MM.1S (cell line): ENCODE data around the gene ANKUB1.

Experiments used
- DNase-seq: peaks from one replicate; pipeline ENCODE4 v3.0.0-alpha.2; 2015
- H2AFZ ChIP-seq: fragments of 300-600 bp; sonication (generic); 2 replicates; pipeline ENCODE4 v1.6.0; 2016; ENCODE audit warnings: antibody characterized with exemption, low read length
- H3F3A ChIP-seq: fragments of 300-600 bp; sonication (generic); 2 replicates; pipeline ENCODE4 v1.6.1; 2016; ENCODE audit warnings: mild to moderate bottlenecking, antibody characterized with exemption, low read length, moderate library complexity, mixed read lengths; ENCODE audit not compliant: insufficient read depth
- H3K27ac ChIP-seq: fragments of 300-600 bp; sonication (generic); 2 replicates; pipeline ENCODE4 v1.5.1; 2016; ENCODE audit warnings: mild to moderate bottlenecking, low read length
- H3K27me3 ChIP-seq: fragments of 300-600 bp; sonication (generic); replicated peaks from 2 replicates; pipeline ENCODE4 v1.6.0; 2016; ENCODE audit warnings: low read length; ENCODE audit not compliant: insufficient read depth
- H3K36me3 ChIP-seq: fragments of 300-600 bp; sonication (generic); replicated peaks from 2 replicates; pipeline ENCODE4 v1.6.1; 2016; ENCODE audit warnings: mild to moderate bottlenecking, low read length, mixed read lengths; ENCODE audit not compliant: insufficient read depth
- H3K4me1 ChIP-seq: fragments of 300-600 bp; sonication (generic); 2 replicates; pipeline ENCODE4 v1.6.1; 2016; ENCODE audit warnings: low read length, mixed read lengths
- H3K4me2 ChIP-seq: fragments of 300-600 bp; sonication (generic); 2 replicates; pipeline ENCODE4 v1.6.0; 2016; ENCODE audit warnings: low read depth, low read length
- H3K4me3 ChIP-seq: fragments of 300-600 bp; sonication (generic); 2 replicates; pipeline ENCODE4 v1.5.1; 2016; ENCODE audit warnings: low read length, mixed read lengths
- H3K79me2 ChIP-seq: fragments of 300-600 bp; sonication (generic); 2 replicates; pipeline ENCODE4 v1.6.1; 2016; ENCODE audit warnings: mixed run types, low read length, mixed read lengths
- H3K9ac ChIP-seq: fragments of 300-600 bp; sonication (generic); 2 replicates; pipeline ENCODE4 v1.6.1; 2016; ENCODE audit warnings: low read length, mixed read lengths
- H3K9me2 ChIP-seq: fragments of 300-600 bp; sonication (generic); replicated peaks from 2 replicates; pipeline ENCODE4 v1.6.1; 2016; ENCODE audit warnings: mild to moderate bottlenecking, low read length, mixed read lengths; ENCODE audit not compliant: insufficient read depth
- H3K9me3 ChIP-seq: fragments of 300-600 bp; sonication (generic); replicated peaks from 2 replicates; pipeline ENCODE4 v1.6.1; 2016; ENCODE audit warnings: mild to moderate bottlenecking, low read length, mixed read lengths; ENCODE audit not compliant: insufficient read depth
- H4K20me1 ChIP-seq: fragments of 300-600 bp; sonication (generic); 2 replicates; pipeline ENCODE4 v1.6.1; 2016; ENCODE audit warnings: mild to moderate bottlenecking, low read length, moderate library complexity, mixed read lengths; ENCODE audit not compliant: insufficient read depth
- CTCF ChIP-seq: fragments of 300-600 bp; sonication (generic); IDR thresholded peaks from 2 replicates; pipeline ENCODE4 v1.5.1; 2016; ENCODE audit warnings: antibody characterized with exemption, low read length, mixed read lengths
- EZH2 ChIP-seq: fragments of 300-600 bp; sonication (generic); optimal IDR thresholded peaks from 2 replicates; pipeline ENCODE3; 2017; ENCODE audit warnings: low read depth, mild to moderate bottlenecking, antibody characterized with exemption, low read length, mixed read lengths
- EZH2phosphoT487 ChIP-seq: fragments of 300-600 bp; sonication (generic); IDR thresholded peaks from 2 replicates; pipeline ENCODE4 v1.6.1; 2018; ENCODE audit warnings: antibody characterized with exemption, low read length

The ANKUB1 gene

GRCh38 chr3:149819432-149819831, 27.1 kb upstream of the ANKUB1 start:
- no peak for DNase-seq
- no peaks in the 10 kb centered on the region for H3K9me2 ChIP-seq
- no peak overlapping the region for H3K27ac ChIP-seq
- H3K4me1 ChIP-seq: peaks cover 10% of the 10 kb centered on the region; the same call in 1 of the 2 replicates
- H3K9me3 ChIP-seq: no peaks in the 10 kb centered on the region
- no peaks in the 10 kb centered on the region for H3F3A ChIP-seq
- H3K79me2 ChIP-seq: peaks cover 85% of the 10 kb centered on the region
- no peaks in the 10 kb centered on the region for H3K36me3 ChIP-seq
- no peak overlapping the region for H3K4me2 ChIP-seq
- no peaks in the 10 kb centered on the region for H3K27me3 ChIP-seq
- no peaks in the 10 kb centered on the region for H4K20me1 ChIP-seq
- TF ChIP-seq EZH2 (no peak), CTCF (no peak), EZH2phosphoT487 (no peak)
- H3K9ac ChIP-seq: no peak overlapping the region
- no peak overlapping the region for H2AFZ ChIP-seq
- H3K4me3 ChIP-seq: no peak overlapping the region

GRCh38 chr3:149816986-149817385, 24.6 kb upstream of the ANKUB1 start:
- TF ChIP-seq CTCF (no peak), EZH2 (no peak), EZH2phosphoT487 (no peak)
- H2AFZ ChIP-seq: no peak overlapping the region
- peaks cover 15% of the 10 kb centered on the region; the same call in 1 of the 2 replicates for H3K4me1 ChIP-seq
- no peak overlapping the region for H3K27ac ChIP-seq
- no peak overlapping the region for H3K9ac ChIP-seq
- no peak for DNase-seq
- H3K4me2 ChIP-seq: no peak overlapping the region
- H4K20me1 ChIP-seq: no peaks in the 10 kb centered on the region
- H3K79me2 ChIP-seq: peaks cover 83% of the 10 kb centered on the region
- H3K9me3 ChIP-seq: no peaks in the 10 kb centered on the region
- no peaks in the 10 kb centered on the region for H3K36me3 ChIP-seq
- no peaks in the 10 kb centered on the region for H3K9me2 ChIP-seq
- H3K27me3 ChIP-seq: no peaks in the 10 kb centered on the region
- no peak overlapping the region for H3K4me3 ChIP-seq
- H3F3A ChIP-seq: peaks cover 2% of the 10 kb centered on the region; the same call in 1 of the 2 replicates

- no peak overlapping the region for H3K27ac ChIP-seq
- DNase-seq: no peak
- H3K79me2 ChIP-seq: peaks cover 76% of the 10 kb centered on the region
- no peaks in the 10 kb centered on the region for H3K9me2 ChIP-seq
- no peak overlapping the region for H3K4me3 ChIP-seq
- TF ChIP-seq CTCF (no peak), EZH2phosphoT487 (no peak), EZH2 (no peak)
- peaks cover 17% of the 10 kb centered on the region; the same call in 1 of the 2 replicates for H3K4me1 ChIP-seq
- no peaks in the 10 kb centered on the region for H3K27me3 ChIP-seq
- H3F3A ChIP-seq: peaks cover 2% of the 10 kb centered on the region; the same call in 1 of the 2 replicates
- no peaks in the 10 kb centered on the region for H3K36me3 ChIP-seq
- no peak overlapping the region for H3K9ac ChIP-seq
- H4K20me1 ChIP-seq: no peaks in the 10 kb centered on the region
- H2AFZ ChIP-seq: no peak overlapping the region
- no peaks in the 10 kb centered on the region for H3K9me3 ChIP-seq
- H3K4me2 ChIP-seq: no peak overlapping the region
These were observed 24.0 kb upstream of the ANKUB1 start for GRCh38 chr3:149816311-149816710.
